ENCODE results near the gene EHF.

GRCh38 chr11:34587282-34587677, 33.6 kb upstream of the EHF start:
- no peak for TF ChIP-seq TAF7 (optimal IDR thresholded peaks at IDR 0.05; ENCODE audit: borderline replicate concordance, low read depth, low read length)
- no peak for TF ChIP-seq CTCF (IDR thresholded peaks at IDR 0.05; ENCODE audit: control extremely low read depth in 1 of 3, insufficient read depth in 1 of 3, low read depth in 1 of 3, low read length in 3 of 3)
- no peak for TF ChIP-seq FOSL1 (IDR thresholded peaks at IDR 0.05; ENCODE audit: insufficient read depth, low read depth, low read length)
- no peak for TF ChIP-seq RXRA (IDR thresholded peaks at IDR 0.05; ENCODE audit: insufficient read depth, low read depth, low read length)
- no peak for TF ChIP-seq ZNF274 (IDR thresholded peaks at IDR 0.05; ENCODE audit: borderline replicate concordance, extremely low read depth, low read length)
- TF ChIP-seq ATF3 (IDR thresholded peaks at IDR 0.05; ENCODE audit: insufficient read depth, low read depth, low read length): no peak
- TF ChIP-seq JUN (IDR thresholded peaks at IDR 0.05; ENCODE audit: low read depth, low read length): no peak
- no peak for TF ChIP-seq SP1 (IDR thresholded peaks at IDR 0.05; ENCODE audit: low read depth, low read length)
